Neuron (in vitro differentiated cells): ENCODE data around the gene STK33.

Experiments
- H2AFZ ChIP-seq: one replicate; pipeline ENCODE4 v1.6.1; 2013; ENCODE audit warnings: low read depth, mild to moderate bottlenecking, inconsistent platforms, low read length, moderate library complexity
- H3K27me3 ChIP-seq: one replicate; pipeline ENCODE4 v1.6.1; 2013; ENCODE audit warnings: low read length; ENCODE audit not compliant: insufficient read depth
- H3K36me3 ChIP-seq: one replicate; pipeline ENCODE4 v1.6.1; 2013; ENCODE audit warnings: low read length; ENCODE audit not compliant: insufficient read depth
- H3K4me1 ChIP-seq: one replicate; pipeline ENCODE4 v1.6.1; 2013; ENCODE audit warnings: low read length; ENCODE audit not compliant: insufficient read depth
- H3K4me3 ChIP-seq: 2 replicates; pipeline ENCODE4 v1.5.1; 2013; ENCODE audit warnings: mild to moderate bottlenecking, low read length, moderate library complexity
- H3K9me3 ChIP-seq: one replicate; pipeline ENCODE4 v1.6.1; 2013; ENCODE audit warnings: low read length

Gene STK33

GRCh38 chr11:8615291-8616032 lies 21.4 kb upstream of the STK33 start:
- Histone ChIP-seq H2AFZ (no peak overlapping the region), H3K36me3 (no peaks in the 10 kb centered on the region), H3K4me3 (no peak overlapping the region), H3K27me3 (no peaks in the 10 kb centered on the region), H3K4me1 (peaks cover 2% of the 10 kb centered on the region), H3K9me3 (no peaks in the 10 kb centered on the region)

- peaks cover 2% of the 10 kb centered on the region for H3K4me1 ChIP-seq
- H2AFZ ChIP-seq = no peak overlapping the region
- no peaks in the 10 kb centered on the region for H3K9me3 ChIP-seq
- no peak overlapping the region for H3K4me3 ChIP-seq
- no peaks in the 10 kb centered on the region for H3K27me3 ChIP-seq
- no peaks in the 10 kb centered on the region for H3K36me3 ChIP-seq
Observed at GRCh38 chr11:8614497-8614896, 20.5 kb upstream of the STK33 start.

- H2AFZ ChIP-seq = no peak overlapping the region
- H3K4me1 ChIP-seq = peaks cover 2% of the 10 kb centered on the region
- no peaks in the 10 kb centered on the region for H3K9me3 ChIP-seq
- no peaks in the 10 kb centered on the region for H3K27me3 ChIP-seq
- no peaks in the 10 kb centered on the region for H3K36me3 ChIP-seq
- no peak overlapping the region for H3K4me3 ChIP-seq
Observed at GRCh38 chr11:8613036-8613435, 19.0 kb upstream of the STK33 start.

- no peaks in the 10 kb centered on the region for H3K27me3 ChIP-seq
- no peaks in the 10 kb centered on the region for H3K9me3 ChIP-seq
- H3K36me3 ChIP-seq = no peaks in the 10 kb centered on the region
- peaks cover 2% of the 10 kb centered on the region for H3K4me1 ChIP-seq
- H2AFZ ChIP-seq = no peak overlapping the region
- no peak overlapping the region for H3K4me3 ChIP-seq
Observed at GRCh38 chr11:8612522-8612921, 18.5 kb upstream of the STK33 start.

GRCh38 chr11:8610532-8611116 lies 16.6 kb upstream of the STK33 start:
- H3K4me3 ChIP-seq = no peak overlapping the region
- H3K9me3 ChIP-seq = no peaks in the 10 kb centered on the region
- no peak overlapping the region for H2AFZ ChIP-seq
- no peaks in the 10 kb centered on the region for H3K36me3 ChIP-seq
- no peaks in the 10 kb centered on the region for H3K27me3 ChIP-seq
- peaks cover 2% of the 10 kb centered on the region for H3K4me1 ChIP-seq

- no peaks in the 10 kb centered on the region for H3K36me3 ChIP-seq
- no peak overlapping the region for H2AFZ ChIP-seq
- no peaks in the 10 kb centered on the region for H3K9me3 ChIP-seq
Observed at GRCh38 chr11:8608652-8609051, 14.6 kb upstream of the STK33 start.

GRCh38 chr11:8605971-8606563 lies 12.0 kb upstream of the STK33 start:
- H3K27me3 ChIP-seq = no peaks in the 10 kb centered on the region
- no peak overlapping the region for H2AFZ ChIP-seq
- H3K4me1 ChIP-seq = peaks cover 2% of the 10 kb centered on the region
- H3K36me3 ChIP-seq = no peaks in the 10 kb centered on the region
- H3K9me3 ChIP-seq = no peaks in the 10 kb centered on the region
- H3K4me3 ChIP-seq = no peak overlapping the region

More at GRCh38 chr11:8608652-8609051, 14.6 kb upstream of the STK33 start:
- peaks cover 2% of the 10 kb centered on the region for H3K4me1 ChIP-seq
- no peak overlapping the region for H3K4me3 ChIP-seq
- H3K27me3 ChIP-seq = no peaks in the 10 kb centered on the region

- H3K4me3 ChIP-seq = no peak overlapping the region
Observed at GRCh38 chr11:8604078-8604723, 10.2 kb upstream of the STK33 start.

GRCh38 chr11:8603696-8604077 lies 9.7 kb upstream of the STK33 start:
- Histone ChIP-seq H3K27me3 (no peaks in the 10 kb centered on the region), H3K4me1 (no peaks in the 10 kb centered on the region), H2AFZ (no peak overlapping the region), H3K9me3 (no peaks in the 10 kb centered on the region), H3K36me3 (no peaks in the 10 kb centered on the region), H3K4me3 (no peak overlapping the region)

More at GRCh38 chr11:8604078-8604723, 10.2 kb upstream of the STK33 start:
- Histone ChIP-seq H2AFZ (no peak overlapping the region), H3K27me3 (no peaks in the 10 kb centered on the region), H3K9me3 (no peaks in the 10 kb centered on the region), H3K36me3 (no peaks in the 10 kb centered on the region), H3K4me1 (no peaks in the 10 kb centered on the region)

GRCh38 chr11:8601376-8602133 lies 7.5 kb upstream of the STK33 start:
- Histone ChIP-seq H3K9me3 (no peaks in the 10 kb centered on the region), H3K4me3 (no peak overlapping the region), H3K36me3 (no peaks in the 10 kb centered on the region), H2AFZ (no peak overlapping the region), H3K27me3 (no peaks in the 10 kb centered on the region), H3K4me1 (no peaks in the 10 kb centered on the region)

- Histone ChIP-seq H3K4me1 (peaks cover 6% of the 10 kb centered on the region), H3K27me3 (no peaks in the 10 kb centered on the region), H3K36me3 (no peaks in the 10 kb centered on the region), H3K9me3 (no peaks in the 10 kb centered on the region), H2AFZ (no peak overlapping the region), H3K4me3 (no peak overlapping the region)
Observed at GRCh38 chr11:8598506-8598905, 4.5 kb upstream of the STK33 start.

GRCh38 chr11:8597182-8597581 lies 3.2 kb upstream of the STK33 start:
- no peaks in the 10 kb centered on the region for H3K36me3 ChIP-seq
- H3K9me3 ChIP-seq = no peaks in the 10 kb centered on the region
- peaks cover 12% of the 10 kb centered on the region for H3K4me1 ChIP-seq
- no peak overlapping the region for H3K4me3 ChIP-seq
- no peak overlapping the region for H2AFZ ChIP-seq
- no peaks in the 10 kb centered on the region for H3K27me3 ChIP-seq
